Measurements from ENCODE around the gene ZNF500. TPM values are rescaled to one million over a fixed set of nuclear protein-coding genes. Genes with fewer than 3 reads are reported as not detected.

ZNF500 gene
- total and polyA plus RNA-seq, 10 of the 15 experiments (the other 5 are each of a cell fraction or from before 2014, with no cell fraction given) = 0.99 to 13.1 (median 5.5) TPM

DNA sequence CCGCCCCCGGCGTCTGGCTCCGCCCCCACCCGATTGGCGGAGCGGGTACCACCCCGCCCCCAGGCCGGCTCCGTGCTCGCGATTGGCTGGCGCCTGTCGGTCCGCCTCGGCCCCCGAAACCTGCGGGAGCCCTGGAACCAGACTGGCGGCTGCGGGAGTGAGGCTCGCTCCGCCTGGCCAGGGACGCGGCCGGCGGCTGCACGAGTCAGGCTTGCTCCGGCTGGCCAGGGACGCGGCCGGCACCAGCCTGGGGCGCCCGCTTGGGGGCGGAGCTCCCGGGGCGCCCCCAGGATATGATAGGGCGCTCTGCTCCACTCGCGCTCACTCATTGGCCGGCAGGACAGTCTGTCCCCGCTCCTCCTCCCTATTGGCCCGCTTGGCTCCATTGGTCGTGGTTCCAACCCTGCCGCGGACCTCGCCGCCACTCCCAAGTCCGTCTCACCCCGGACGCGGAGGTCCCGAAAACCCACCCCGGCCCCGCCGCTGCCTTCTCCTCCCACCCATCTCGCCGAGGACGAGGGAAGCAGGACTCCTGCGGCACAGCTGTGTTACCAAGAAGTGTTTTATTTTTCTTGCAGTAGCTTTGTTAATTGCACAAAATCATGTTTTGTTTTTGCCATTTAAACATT, 35.8 kb upstream of the ZNF500 start (continued):
- no peak for TF ChIP-seq NR2C1 (IDR thresholded peaks at IDR 0.05)
- TF ChIP-seq TARDBP (IDR thresholded peaks at IDR 0.05; ENCODE audit: borderline replicate concordance) = no peak
- no peak for TF ChIP-seq ZBTB33 (IDR thresholded peaks at IDR 0.05)
- no peak for TF ChIP-seq JUND (IDR thresholded peaks at IDR 0.05; ENCODE audit: low read depth, low read length)
- TF ChIP-seq FOXK2 (IDR thresholded peaks at IDR 0.05) = no peak
- TF ChIP-seq BHLHE40 (IDR thresholded peaks at IDR 0.05; ENCODE audit: borderline replicate concordance in 1 of 2, low read depth in 2 of 2, low read length in 1 of 2) = peak in 1 of 2 experiments; percentile 65; a peak in 2 of 4 replicates
- no peak for TF ChIP-seq YBX1 (IDR thresholded peaks at IDR 0.05)
- TF ChIP-seq RFX5 (IDR thresholded peaks at IDR 0.05; ENCODE audit: low read depth, low read length) = no peak
- no peak for TF ChIP-seq BCLAF1 (IDR thresholded peaks at IDR 0.05)
- TF ChIP-seq STAT1 (conservative IDR thresholded peaks at IDR 0.05) = no peak
- no peak for TF ChIP-seq ZNF622 (IDR thresholded peaks at IDR 0.05)
- peak; percentile 74 for TF ChIP-seq POLR2A (IDR thresholded peaks at IDR 0.05; ENCODE audit: low read depth, low read length)
- TF ChIP-seq PML (IDR thresholded peaks at IDR 0.05; ENCODE audit: low read length) = no peak
- TF ChIP-seq CBX3 (IDR thresholded peaks at IDR 0.05; ENCODE audit: borderline replicate concordance, low read depth) = no peak
- TF ChIP-seq CREM (IDR thresholded peaks at IDR 0.05; ENCODE audit: low read depth) = 0 out of 2 replicates have a peak, but pooled peaks have one; percentile 1
- TF ChIP-seq EGR1 (IDR thresholded peaks at IDR 0.05; ENCODE audit: borderline replicate concordance in 1 of 2, low read depth in 2 of 2, low read length in 2 of 2) = peak in 1 of 2 experiments; percentile 72; a peak in 2 of 3 replicates
- TF ChIP-seq ZNF592 (IDR thresholded peaks at IDR 0.05) = no peak
- no peak for TF ChIP-seq HDGF (IDR thresholded peaks at IDR 0.05)
- TF ChIP-seq NFXL1 (IDR thresholded peaks at IDR 0.05; ENCODE audit: borderline replicate concordance) = no peak
- no peak for TF ChIP-seq CTCF (IDR thresholded peaks at IDR 0.05 in 2 of 3, conservative IDR thresholded peaks at IDR 0.05 in 1 of 3; ENCODE audit: control insufficient read depth in 2 of 3, extremely low read depth in 1 of 3, insufficient read depth in 1 of 3, low read depth in 3 of 3, low read length in 3 of 3)
- TF ChIP-seq CBX5 (IDR thresholded peaks at IDR 0.05; ENCODE audit: low read depth) = no peak
